ENCODE data around the gene GPR61. TPM values are rescaled to one million over a fixed set of nuclear protein-coding genes. Genes with fewer than 3 reads are reported as not detected.

GPR61 gene
- total RNA-seq, 1 donor from 2014 or later: not detected

GRCh38 chr1:109514846-109515245 is 24.8 kb upstream of the GPR61 start:
- Mint-ChIP-seq H3K9me3 (no peaks in the 10 kb centered on the region), H3K27ac (no peak overlapping the region), H3K4me1 (peaks cover 7% of the 10 kb centered on the region), H3K27me3 (peaks cover 8% of the 10 kb centered on the region), H3K36me3 (ENCODE audit: low read depth) (no peaks in the 10 kb centered on the region), H3K4me3 (no peak overlapping the region)
- DNase-seq: no peak
- ChIA-PET CTCF (interaction anchor here (2.2 to 3.8 kb wide), 3 partner anchors 17 to 23 kb away, joined by 7 to 15 read pairs (median 12); no protein-coding TSS in a partner anchor), POLR2A (no interaction called here)
- ATAC-seq (ENCODE audit: low read depth): no peak
- intact Hi-C loops (cut with micrococcal nuclease): no loop called here
- no peak for TF ChIP-seq CTCF (IDR thresholded peaks at IDR 0.05)

GRCh38 chr1:109516872-109517271 is 22.8 kb upstream of the GPR61 start:
- ATAC-seq (ENCODE audit: low read depth) (no peak), DNase-seq (no peak)
- no peak for TF ChIP-seq CTCF (IDR thresholded peaks at IDR 0.05)
- Mint-ChIP-seq H3K4me3 (no peak overlapping the region), H3K36me3 (ENCODE audit: low read depth) (no peaks in the 10 kb centered on the region), H3K27me3 (peaks cover 9% of the 10 kb centered on the region), H3K9me3 (no peaks in the 10 kb centered on the region), H3K27ac (no peak overlapping the region), H3K4me1 (no peaks in the 10 kb centered on the region)
- ChIA-PET CTCF (interaction anchor here (2.2 to 3.8 kb wide), 2 partner anchors 19 to 25 kb away, joined by 7 to 15 read pairs; no protein-coding TSS in a partner anchor), POLR2A (no interaction called here)
- intact Hi-C loops (cut with micrococcal nuclease): no loop called here

GRCh38 chr1:109517337-109517736 is 22.3 kb upstream of the GPR61 start:
- Mint-ChIP-seq H3K36me3 (ENCODE audit: low read depth) (no peaks in the 10 kb centered on the region), H3K27me3 (peaks cover 9% of the 10 kb centered on the region), H3K27ac (no peak overlapping the region), H3K4me1 (no peaks in the 10 kb centered on the region), H3K9me3 (no peaks in the 10 kb centered on the region), H3K4me3 (no peak overlapping the region)
- intact Hi-C loops (cut with micrococcal nuclease): no loop called here
- no peak for TF ChIP-seq CTCF (IDR thresholded peaks at IDR 0.05)
- ATAC-seq (ENCODE audit: low read depth) (no peak), DNase-seq (no peak)
- ChIA-PET POLR2A (no interaction called here), CTCF (interaction anchor here (1.8 to 3.8 kb wide), 2 partner anchors 15 to 26 kb away, joined by 7 to 15 read pairs; no protein-coding TSS in a partner anchor)

GRCh38 chr1:109521002-109521951 is 18.4 kb upstream of the GPR61 start:
- Mint-ChIP-seq H3K4me1 (no peaks in the 10 kb centered on the region), H3K36me3 (ENCODE audit: low read depth) (no peaks in the 10 kb centered on the region), H3K27ac (no peak overlapping the region), H3K9me3 (no peaks in the 10 kb centered on the region), H3K4me3 (no peak overlapping the region), H3K27me3 (peaks cover 6% of the 10 kb centered on the region)
- POLR2A ChIA-PET: no interaction called here
- no peak for DNase-seq
- CTCF ChIA-PET: no interaction called here
- ATAC-seq (ENCODE audit: low read depth): no peak
- TF ChIP-seq CTCF (IDR thresholded peaks at IDR 0.05): no peak
- intact Hi-C loops (cut with micrococcal nuclease): no loop called here

- TF ChIP-seq CTCF (IDR thresholded peaks at IDR 0.05): no peak
- Mint-ChIP-seq H3K4me3 (no peak overlapping the region), H3K36me3 (ENCODE audit: low read depth) (no peaks in the 10 kb centered on the region), H3K27me3 (peaks cover 6% of the 10 kb centered on the region), H3K4me1 (peaks cover 2% of the 10 kb centered on the region), H3K27ac (no peak overlapping the region), H3K9me3 (no peaks in the 10 kb centered on the region)
- no peak for ATAC-seq (ENCODE audit: low read depth)
- intact Hi-C loops (cut with micrococcal nuclease): no loop called here
- CTCF ChIA-PET: no interaction called here
- DNase-seq: no peak
- POLR2A ChIA-PET: no interaction called here
Observed at GRCh38 chr1:109522026-109522425, 17.6 kb upstream of the GPR61 start.

Measured in activated B cell treated with CpG ODN at 0.5 μM for 24 hours (primary cell).